H1 (cell line): Measurements from ENCODE around the gene MAFF. TPM values are rescaled to one million over a fixed set of nuclear protein-coding genes. Genes with fewer than 3 reads are reported as not detected.

Experiments
- CTCF ChIA-PET: fragments of 300-600 bp; sonication (Branson Sonifier 250); formaldehyde crosslinking; loops from one replicate; lab custom pipeline; 2021; ENCODE audit not compliant: partially characterized antibody; lab: Charles Lee
- POLR2A ChIA-PET: fragments of 300-600 bp; sonication (Branson Sonifier 250); formaldehyde crosslinking; loops from one replicate; lab custom pipeline; 2021; ENCODE audit warnings: inconsistent platforms; ENCODE audit not compliant: partially characterized antibody; lab: Charles Lee
- DNase-seq, 2 experiments: peaks; one replicate each; pipeline versions ENCODE4 v3.0.0 to v3.0.0-alpha.2; 2010 to 2022; ENCODE audit warnings: low spot score in 2 of 2, low read depth in 1 of 2, mixed read lengths in 1 of 2
- FAIRE-seq: peaks from 2 replicates; lab custom pipeline; 2011; peaks lifted over from hg19 to GRCh38; lab: Jason Lieb, UNC
- H2AFZ ChIP-seq: 2 replicates; pipeline ENCODE4 v1.8.1; 2012; ENCODE audit warnings: low read length, inconsistent platforms
- H2AK5ac ChIP-seq: 2 replicates; pipeline ENCODE4 v1.6.1; 2013; ENCODE audit warnings: low read depth, low read length
- H2BK120ac ChIP-seq: replicated peaks from 2 replicates; pipeline ENCODE3; 2013; ENCODE audit warnings: low read depth, low read length, inconsistent platforms
- H2BK12ac ChIP-seq: 2 replicates; pipeline ENCODE4 v1.6.1; 2013; ENCODE audit warnings: low read depth, low read length
- H2BK15ac ChIP-seq: 2 replicates; pipeline ENCODE4 v1.6.1; 2013; ENCODE audit warnings: low read length
- H2BK20ac ChIP-seq: 2 replicates; pipeline ENCODE4 v1.6.1; 2013; ENCODE audit warnings: low read length
- H2BK5ac ChIP-seq: 2 replicates; pipeline ENCODE4 v1.6.1; 2013; ENCODE audit warnings: low read depth, low read length
- H3K14ac ChIP-seq: 2 replicates; pipeline ENCODE4 v1.6.1; 2013; ENCODE audit warnings: inconsistent platforms; ENCODE audit not compliant: insufficient read length
- H3K18ac ChIP-seq: 2 replicates; pipeline ENCODE4 v1.6.1; 2013; ENCODE audit warnings: low read length; ENCODE audit errors: extremely low read depth
- H3K23ac ChIP-seq: 2 replicates; pipeline ENCODE4 v1.6.1; 2013; ENCODE audit warnings: inconsistent platforms; ENCODE audit not compliant: insufficient read length
- H3K23me2 ChIP-seq: 2 replicates; pipeline ENCODE4 v1.6.1; 2013; ENCODE audit warnings: low read depth, low read length
- H3K27ac ChIP-seq: 2 replicates; pipeline ENCODE4 v1.6.1; 2011; ENCODE audit warnings: low read depth, low read length, inconsistent platforms
- H3K27me3 ChIP-seq, 4 experiments: replicated peaks in 1 of 4; 1 replicate in 1 of 4; 2 replicates in 3 of 4; pipeline versions ENCODE4 v1.6.1 to v1.8.1; 2011 to 2013; ENCODE audit warnings: low read length in 3 of 4, mild to moderate bottlenecking in 3 of 4, inconsistent platforms in 2 of 4, mixed read lengths in 2 of 4, moderate library complexity in 1 of 4; ENCODE audit not compliant: control insufficient read depth in 3 of 4, insufficient read depth in 3 of 4; ENCODE audit errors: extremely low read depth in 1 of 4
- H3K36me3 ChIP-seq, 4 experiments: 2 replicates each; pipeline versions ENCODE4 v1.6.1 to v1.8.1; 2011 to 2013; ENCODE audit warnings: mild to moderate bottlenecking in 4 of 4, low read length in 3 of 4, moderate library complexity in 2 of 4, control low read depth in 1 of 4, inconsistent platforms in 1 of 4; ENCODE audit not compliant: insufficient read depth in 4 of 4, control insufficient read depth in 2 of 4
- H3K4ac ChIP-seq: replicated peaks from 2 replicates; pipeline ENCODE3; 2013; ENCODE audit warnings: low read length, low read depth, mixed read lengths, inconsistent platforms; ENCODE audit not compliant: insufficient read length
- H3K4me1 ChIP-seq, 4 experiments: replicated peaks in 1 of 4; 1 replicate in 1 of 4; 2 replicates in 3 of 4; pipeline versions ENCODE4 v1.6.1 to v1.8.1; 2011 to 2013; ENCODE audit warnings: low read length in 3 of 4, inconsistent platforms in 2 of 4, mixed read lengths in 1 of 4; ENCODE audit not compliant: insufficient read depth in 4 of 4, control insufficient read depth in 3 of 4
- H3K4me2 ChIP-seq, 2 experiments: 2 replicates each; pipeline versions ENCODE4 v1.6.1 to v1.8.1; 2011 to 2013; ENCODE audit warnings: low read depth in 2 of 2, low read length in 2 of 2, control low read depth in 1 of 2, inconsistent platforms in 1 of 2, mild to moderate bottlenecking in 1 of 2; ENCODE audit not compliant: insufficient read depth in 1 of 2
- H3K4me3 ChIP-seq, 4 experiments: fragments of 200-600, 300-600 bp in 1 of 4; sonication (generic), shearing (Covaris generic), sonication (Bioruptor Twin) in 1 of 4; 2 replicates each; pipeline versions ENCODE4 v1.5.1 to v1.8.1; 2011 to 2016; ENCODE audit warnings: low read length in 4 of 4, low read depth in 3 of 4, control low read depth in 2 of 4, inconsistent platforms in 2 of 4, mild to moderate bottlenecking in 2 of 4, mixed read lengths in 1 of 4, moderate library complexity in 1 of 4; ENCODE audit not compliant: insufficient read depth in 2 of 4; ENCODE audit errors: extremely low read depth in 1 of 4
- H3K56ac ChIP-seq: replicated peaks from 2 replicates; pipeline ENCODE3; 2013; ENCODE audit warnings: low read depth, mild to moderate bottlenecking, mixed read lengths, low read length, inconsistent platforms; ENCODE audit not compliant: insufficient read length
- H3K79me1 ChIP-seq: 2 replicates; pipeline ENCODE4 v1.6.1; 2013; ENCODE audit warnings: low read depth, low read length, control low read depth
- H3K79me2 ChIP-seq, 2 experiments: 2 replicates each; pipeline versions ENCODE4 v1.6.1 to v1.8.1; 2012 to 2013; ENCODE audit warnings: low read length in 2 of 2, mild to moderate bottlenecking in 2 of 2, inconsistent platforms in 1 of 2; ENCODE audit not compliant: insufficient read depth in 2 of 2, control insufficient read depth in 1 of 2
- H3K9ac ChIP-seq, 4 experiments: replicated peaks in 1 of 4; 1 replicate in 1 of 4; 2 replicates in 3 of 4; pipeline versions ENCODE4 v1.6.1 to v1.8.1; 2011 to 2013; ENCODE audit warnings: low read depth in 3 of 4, low read length in 3 of 4, control low read depth in 2 of 4, mild to moderate bottlenecking in 2 of 4, moderate library complexity in 2 of 4, inconsistent platforms in 1 of 4; ENCODE audit errors: extremely low read depth in 1 of 4
- H3K9me3 ChIP-seq, 2 experiments: 2 replicates each; pipeline versions ENCODE4 v1.6.1 to v1.8.1; 2012 to 2013; ENCODE audit warnings: mild to moderate bottlenecking in 2 of 2, moderate library complexity in 2 of 2, control low read depth in 1 of 2, inconsistent platforms in 1 of 2, low read depth in 1 of 2, low read length in 1 of 2, mixed read lengths in 1 of 2; ENCODE audit not compliant: insufficient read depth in 2 of 2
- H4K20me1 ChIP-seq, 2 experiments: replicated peaks in 1 of 2; 2 replicates each; pipeline versions ENCODE3 to v1.8.1; 2011 to 2013; ENCODE audit warnings: inconsistent platforms in 2 of 2, low read length in 2 of 2, mild to moderate bottlenecking in 1 of 2; ENCODE audit not compliant: insufficient read depth in 2 of 2, control insufficient read depth in 1 of 2
- H4K5ac ChIP-seq: 2 replicates; pipeline ENCODE4 v1.6.1; 2013; ENCODE audit warnings: low read length, low read depth, mixed read lengths, inconsistent platforms; ENCODE audit not compliant: insufficient read length
- H4K8ac ChIP-seq: 2 replicates; pipeline ENCODE4 v1.8.0; 2013; ENCODE audit warnings: mild to moderate bottlenecking, moderate library complexity, low read length, inconsistent platforms; ENCODE audit not compliant: insufficient read depth; ENCODE audit errors: extremely low read depth
- H4K91ac ChIP-seq: replicated peaks from 2 replicates; pipeline ENCODE3; 2013; ENCODE audit warnings: low read length, mixed read lengths, inconsistent platforms; ENCODE audit not compliant: insufficient read length
- RAD21 ChIP-seq, 2 experiments: IDR thresholded peaks in 1 of 2; conservative IDR thresholded peaks in 1 of 2; 2 replicates each; pipeline ENCODE4 v1.6.1; 2011; ENCODE audit warnings: low read depth in 2 of 2, low read length in 2 of 2, improper control_type of control experiment in 1 of 2, inconsistent platforms in 1 of 2, mild to moderate bottlenecking in 1 of 2, moderate library complexity in 1 of 2
- WGBS, 2 experiments: shearing (Covaris generic) in 1 of 2; methylation state at CpG; one replicate each; pipeline versions ENCODE4 v1.1.6 to v1.1.7; 2013 to 2015; ENCODE audit warnings: low lambda C conversion rate in 2 of 2, mixed read lengths in 2 of 2, inconsistent platforms in 1 of 2, low coverage in 1 of 2, missing lambda C conversion rate in 1 of 2; ENCODE audit not compliant: insufficient replicate concordance in 2 of 2, insufficient coverage in 1 of 2, insufficient read length in 1 of 2; ENCODE audit errors: extremely low coverage in 1 of 2, missing lambda C conversion rate in 1 of 2; 5-methylcytosine and 5-hydroxymethylcytosine counted together
- polyA plus RNA-seq, 7 experiments: library from polyadenylated mRNA; depleted of rRNA in 3 of 7; stranded (reverse) in 5 of 7; unstranded in 2 of 7; fragments of >200 nt in 5 of 7; fragments of 200-250 nt in 2 of 7; gene quantifications; 1 replicate in 5 of 7; 2 replicates in 1 of 7; 4 replicates in 1 of 7; pipeline versions ENCODE4 v1.2.1 to v1.2.3, GENCODE V29; 2011 to 2013; ENCODE audit warnings: missing spikeins in 2 of 7, mixed read lengths in 2 of 7
- total RNA-seq: library from RNA; stranded (reverse); fragmentation: NEBNext Ultra II Directional; extraction: Animal tissue kit (Norgen Biotek cat#: 25700); gene quantifications from 2 replicates; pipeline ENCODE4 v1.2.1, GENCODE V29; 2021

The MAFF gene
- total and polyA plus RNA-seq, 2 of the 8 experiments (the other 6 are each of a cell fraction or from before 2014, with no cell fraction given) = 1.5 to 6.3 TPM

DNA sequence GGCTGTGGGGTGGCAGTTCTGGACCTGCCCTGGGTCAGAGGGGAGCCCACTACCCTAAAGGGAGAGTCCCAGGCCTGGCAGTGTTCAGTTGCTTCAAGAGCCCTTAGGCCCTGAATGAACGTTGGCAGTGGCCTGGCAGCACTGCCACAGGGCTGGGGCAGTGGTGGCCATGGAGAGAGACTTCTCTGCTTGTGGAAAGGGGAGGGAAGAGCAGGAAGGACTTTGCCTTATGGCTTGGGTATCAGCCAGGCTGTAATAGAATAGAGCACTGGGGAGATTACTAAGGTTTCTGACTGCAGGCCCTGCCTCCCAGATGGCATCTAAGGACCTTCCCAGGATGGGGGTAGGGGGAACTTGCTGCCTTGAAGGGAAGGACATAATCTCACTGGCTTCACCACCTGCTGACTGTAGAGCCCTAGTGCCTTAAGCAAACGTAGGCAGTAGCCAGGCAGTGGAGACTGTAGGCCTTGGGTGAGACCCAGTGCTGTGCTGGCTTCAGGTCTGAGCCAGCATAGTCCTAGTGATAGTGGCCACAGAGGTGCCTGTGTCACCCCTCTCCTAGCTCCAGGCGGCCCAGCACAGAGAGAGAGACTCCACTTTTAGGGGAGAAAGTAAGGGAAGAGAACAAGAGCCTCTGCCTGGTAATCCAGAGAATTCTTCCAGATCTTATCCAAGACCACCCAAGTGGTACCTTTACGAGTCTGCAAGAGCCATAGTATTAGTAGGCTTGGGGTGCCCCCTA is 47.8 kb upstream of the MAFF start:
- H4K20me1 ChIP-seq = no peaks in the 10 kb centered on the region
- FAIRE-seq = peak; percentile 45
- H3K9ac ChIP-seq = no peak overlapping the region; a peak in 1 of 7 replicates
- WGBS, 2 experiments = 64% methylated on average over 4 of the region's 4 CpGs; no CpG with 5 or more reads in 1 of the 2 experiments
- H2AFZ ChIP-seq = no peak overlapping the region
- H2BK20ac ChIP-seq = peak overlapping the region; percentile 32; the same call in 1 of the 2 replicates
- H4K91ac ChIP-seq = peak overlapping the region; percentile 19
- H3K4me2 ChIP-seq = peak overlapping the region in 1 of 2 experiments; percentile 41; a peak in 1 of 4 replicates
- H3K4ac ChIP-seq = no peak overlapping the region
- peak overlapping the region; percentile 52; the same call in 1 of the 2 replicates for H2BK5ac ChIP-seq
- H2BK12ac ChIP-seq = peak overlapping the region; percentile 52; the same call in 1 of the 2 replicates
- H3K36me3 ChIP-seq = no peaks in the 10 kb centered on the region
- no peak overlapping the region for H3K56ac ChIP-seq
- no peak overlapping the region for H2AK5ac ChIP-seq
- no peaks in the 10 kb centered on the region for H3K9me3 ChIP-seq
- H3K23ac ChIP-seq = no peak overlapping the region
- POLR2A ChIA-PET = no interaction called here
- no peak overlapping the region for H3K14ac ChIP-seq
- H2BK120ac ChIP-seq = no peak overlapping the region
- no peak overlapping the region for H3K4me3 ChIP-seq
- H3K27me3 ChIP-seq = no peaks in the 10 kb centered on the region
- H3K4me1 ChIP-seq = peaks cover 0 to 7% (median under 1%) of the 10 kb centered on the region in 4 experiments; a peak in 3 of 7 replicates
- H3K18ac ChIP-seq = no peak overlapping the region; the same call in none of the 2 replicates
- CTCF ChIA-PET = interaction anchor here (1.0 to 2.9 kb wide), 14 partner anchors 8 to 101 kb away, joined by 3 to 14 read pairs (median 5); partner anchors contain the start of gene SLC16A8
- H3K27ac ChIP-seq = no peak overlapping the region
- no peak overlapping the region for H4K5ac ChIP-seq
- peak in 1 of 2 experiments; percentile 62 for DNase-seq
- no peaks in the 10 kb centered on the region for H3K79me2 ChIP-seq
- no peak overlapping the region for H4K8ac ChIP-seq
- H3K79me1 ChIP-seq = no peaks in the 10 kb centered on the region
- H2BK15ac ChIP-seq = peak overlapping the region; percentile 61; the same call in 1 of the 2 replicates
- H3K23me2 ChIP-seq = peaks cover 1% of the 10 kb centered on the region; the same call in 1 of the 2 replicates
- TF ChIP-seq RAD21 (IDR thresholded peaks at IDR 0.05 in 1 of 2, conservative IDR thresholded peaks at IDR 0.05 in 1 of 2; ENCODE audit: low read depth in 2 of 2, low read length in 2 of 2) = peak; percentile 70 to 72
